Activated CD4-positive, alpha-beta T cell treated with anti-CD3 and anti-CD28 coated beads, Interleukin-2, amount 50 U/mL, for 48 hours (primary cell): ENCODE data around the gene ARID2.

Experiments used
- DNase-seq, 2 experiments: peaks; one replicate each; pipeline ENCODE4 v3.0.0-alpha.2; 2020

ARID2 gene

GRCh38 chr12:45729233-45730083 lies at the start of gene ARID2:
TSS of gene ARID2 (plus strand) at chr12:45729706. CDS start at chr12:45729837, 131 bp downstream.
- DNase-seq, result peak; percentile 66 to 67

- DNase-seq, result no peak
Measured at GRCh38 chr12:45680362-45680761, 49.1 kb upstream of the ARID2 start.

- no peak for DNase-seq
Measured at GRCh38 chr12:45681465-45681864, 48.0 kb upstream of the ARID2 start.

GRCh38 chr12:45685680-45686079 lies 43.8 kb upstream of the ARID2 start:
- DNase-seq, result no peak

- no peak for DNase-seq
Measured at GRCh38 chr12:45687081-45688015, 42.2 kb upstream of the ARID2 start.

- DNase-seq, result no peak
Measured at GRCh38 chr12:45688183-45688582, 41.3 kb upstream of the ARID2 start.

GRCh38 chr12:45695035-45695434 lies 34.5 kb upstream of the ARID2 start:
- no peak for DNase-seq

GRCh38 chr12:45695606-45696005 lies 33.9 kb upstream of the ARID2 start:
- no peak for DNase-seq

- DNase-seq, result no peak
Measured at GRCh38 chr12:45696049-45696448, 33.5 kb upstream of the ARID2 start.

- no peak for DNase-seq
Measured at GRCh38 chr12:45697371-45697770, 32.1 kb upstream of the ARID2 start.

- no peak for DNase-seq
Measured at GRCh38 chr12:45701296-45701695, 28.2 kb upstream of the ARID2 start.

- DNase-seq, result no peak
Measured at GRCh38 chr12:45703942-45704341, 25.6 kb upstream of the ARID2 start.

- no peak for DNase-seq
Measured at GRCh38 chr12:45704968-45705367, 24.5 kb upstream of the ARID2 start.

- no peak for DNase-seq
Measured at GRCh38 chr12:45705404-45705803, 24.1 kb upstream of the ARID2 start.

GRCh38 chr12:45707241-45707857 lies 22.2 kb upstream of the ARID2 start:
- no peak for DNase-seq

GRCh38 chr12:45708363-45708762 lies 21.1 kb upstream of the ARID2 start:
- no peak for DNase-seq

- no peak for DNase-seq
Measured at GRCh38 chr12:45708901-45709300, 20.6 kb upstream of the ARID2 start.

GRCh38 chr12:45712319-45712718 lies 17.2 kb upstream of the ARID2 start:
- DNase-seq, result no peak

GRCh38 chr12:45713078-45713477 lies 16.4 kb upstream of the ARID2 start:
- DNase-seq, result no peak

- no peak for DNase-seq
Measured at GRCh38 chr12:45718306-45718705, 11.2 kb upstream of the ARID2 start.

GRCh38 chr12:45720069-45720468 lies 9.4 kb upstream of the ARID2 start:
- no peak for DNase-seq

GRCh38 chr12:45721369-45721768 lies 8.1 kb upstream of the ARID2 start:
- no peak for DNase-seq

GRCh38 chr12:45721954-45722353 lies 7.6 kb upstream of the ARID2 start:
- DNase-seq, result no peak
